Measurements from ENCODE around the gene CREB1. TPM values are rescaled to one million over a fixed set of nuclear protein-coding genes. Genes with fewer than 3 reads are reported as not detected.

The CREB1 gene
- total and polyA plus RNA-seq, 3 donors from 2014 or later, result 71.3 to 132 (median 96.5) TPM

GRCh38 chr2:207584952-207585351, 55.2 kb downstream of the CREB1 start:
- no peak for DNase-seq
- Histone ChIP-seq H3K27me3 (no peaks in the 10 kb centered on the region), H3K27ac (no peak overlapping the region), H3K4me1 (no peaks in the 10 kb centered on the region), H3K9me3 (no peaks in the 10 kb centered on the region), H3K4me3 (no peak overlapping the region), H3K36me3 (ENCODE audit: low read depth, missing control alignments) (no peaks in the 10 kb centered on the region)
- intact Hi-C loops (cut with DNase I; ENCODE audit: low total_unique reads), result no loop called here
- no peak for TF ChIP-seq POLR2A (IDR thresholded peaks at IDR 0.05)
- TF ChIP-seq, protein P1, sequence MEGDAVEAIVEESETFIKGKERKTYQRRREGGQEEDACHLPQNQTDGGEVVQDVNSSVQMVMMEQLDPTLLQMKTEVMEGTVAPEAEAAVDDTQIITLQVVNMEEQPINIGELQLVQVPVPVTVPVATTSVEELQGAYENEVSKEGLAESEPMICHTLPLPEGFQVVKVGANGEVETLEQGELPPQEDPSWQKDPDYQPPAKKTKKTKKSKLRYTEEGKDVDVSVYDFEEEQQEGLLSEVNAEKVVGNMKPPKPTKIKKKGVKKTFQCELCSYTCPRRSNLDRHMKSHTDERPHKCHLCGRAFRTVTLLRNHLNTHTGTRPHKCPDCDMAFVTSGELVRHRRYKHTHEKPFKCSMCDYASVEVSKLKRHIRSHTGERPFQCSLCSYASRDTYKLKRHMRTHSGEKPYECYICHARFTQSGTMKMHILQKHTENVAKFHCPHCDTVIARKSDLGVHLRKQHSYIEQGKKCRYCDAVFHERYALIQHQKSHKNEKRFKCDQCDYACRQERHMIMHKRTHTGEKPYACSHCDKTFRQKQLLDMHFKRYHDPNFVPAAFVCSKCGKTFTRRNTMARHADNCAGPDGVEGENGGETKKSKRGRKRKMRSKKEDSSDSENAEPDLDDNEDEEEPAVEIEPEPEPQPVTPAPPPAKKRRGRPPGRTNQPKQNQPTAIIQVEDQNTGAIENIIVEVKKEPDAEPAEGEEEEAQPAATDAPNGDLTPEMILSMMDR (IDR thresholded peaks at IDR 0.05), result no peak
- 95 to 96% methylated on average over 3 to 4 of the region's 4 CpGs for WGBS, 2 donors

DNA sequence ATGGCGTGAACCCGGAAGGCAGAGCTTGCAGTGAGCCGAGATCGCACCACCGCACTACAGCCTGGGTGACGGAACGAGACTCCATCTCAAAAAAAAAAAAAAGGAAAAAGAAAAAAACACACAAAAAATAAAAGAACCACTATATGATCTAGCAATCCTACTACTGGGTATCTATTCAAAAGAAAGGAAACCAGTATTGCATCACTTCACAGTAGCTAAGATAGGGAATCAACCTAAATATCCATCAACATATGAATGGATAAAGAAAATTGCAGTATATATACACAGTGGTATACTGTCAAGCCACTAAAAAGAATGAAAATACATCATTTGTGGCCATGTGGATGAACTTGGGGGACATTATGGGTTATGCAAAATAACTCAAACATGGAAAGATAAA, 57.5 kb downstream of the CREB1 start:
- no peak for DNase-seq
- no peak for TF ChIP-seq POLR2A (IDR thresholded peaks at IDR 0.05)
- TF ChIP-seq, protein P1 (IDR thresholded peaks at IDR 0.05), result no peak
- Histone ChIP-seq H3K4me1 (no peaks in the 10 kb centered on the region), H3K4me3 (no peak overlapping the region), H3K27me3 (no peaks in the 10 kb centered on the region), H3K27ac (no peak overlapping the region), H3K9me3 (no peaks in the 10 kb centered on the region), H3K36me3 (ENCODE audit: low read depth, missing control alignments) (no peaks in the 10 kb centered on the region)
- WGBS, 2 donors, result 94 to 95% methylated on average over 7 of the region's 7 CpGs
- intact Hi-C loops (cut with DNase I; ENCODE audit: low total_unique reads), result no loop called here

- TF ChIP-seq, protein P1 (IDR thresholded peaks at IDR 0.05), result no peak
- no peak for TF ChIP-seq POLR2A (IDR thresholded peaks at IDR 0.05)
- no peak for DNase-seq
- H3K36me3 ChIP-seq (ENCODE audit: low read depth, missing control alignments), result no peaks in the 10 kb centered on the region
- H3K9me3 ChIP-seq, result no peaks in the 10 kb centered on the region
- H3K4me3 ChIP-seq, result no peak overlapping the region
- intact Hi-C loops (cut with DNase I; ENCODE audit: low total_unique reads), result no loop called here
- no peaks in the 10 kb centered on the region for H3K27me3 ChIP-seq
- no peaks in the 10 kb centered on the region for H3K4me1 ChIP-seq
- no peak overlapping the region for H3K27ac ChIP-seq
These were observed 59.4 kb downstream of the CREB1 start for GRCh38 chr2:207589143-207589542.

DNA sequence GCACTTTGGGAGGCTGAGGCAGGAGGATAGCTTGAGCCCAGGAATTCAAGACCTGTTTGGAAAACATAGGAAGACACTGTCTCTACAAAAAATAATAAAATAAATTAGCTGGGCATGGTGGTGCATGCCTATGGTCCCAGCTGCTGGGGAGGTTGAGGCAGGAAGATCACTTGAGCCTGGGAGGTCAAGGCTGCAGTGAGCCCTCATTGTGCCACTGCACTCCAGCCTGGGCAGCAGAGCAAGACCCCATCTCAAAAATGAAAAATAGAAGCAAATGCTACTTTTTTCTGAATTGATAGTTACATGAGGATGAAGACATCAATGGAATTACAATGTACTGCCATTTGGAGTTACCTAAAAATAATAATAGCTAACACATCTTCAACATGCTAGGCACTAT, 63.5 kb downstream of the CREB1 start:
- H3K4me3 ChIP-seq, result no peak overlapping the region
- DNase-seq, result no peak
- H3K4me1 ChIP-seq, result no peaks in the 10 kb centered on the region
- H3K9me3 ChIP-seq, result no peaks in the 10 kb centered on the region
- no peaks in the 10 kb centered on the region for H3K27me3 ChIP-seq
- TF ChIP-seq POLR2A (IDR thresholded peaks at IDR 0.05), result no peak
- TF ChIP-seq, protein P1 (IDR thresholded peaks at IDR 0.05), result no peak
- H3K27ac ChIP-seq, result no peak overlapping the region
- intact Hi-C loops (cut with DNase I; ENCODE audit: low total_unique reads), result no loop called here
- no peaks in the 10 kb centered on the region for H3K36me3 ChIP-seq (ENCODE audit: low read depth, missing control alignments)

DNA sequence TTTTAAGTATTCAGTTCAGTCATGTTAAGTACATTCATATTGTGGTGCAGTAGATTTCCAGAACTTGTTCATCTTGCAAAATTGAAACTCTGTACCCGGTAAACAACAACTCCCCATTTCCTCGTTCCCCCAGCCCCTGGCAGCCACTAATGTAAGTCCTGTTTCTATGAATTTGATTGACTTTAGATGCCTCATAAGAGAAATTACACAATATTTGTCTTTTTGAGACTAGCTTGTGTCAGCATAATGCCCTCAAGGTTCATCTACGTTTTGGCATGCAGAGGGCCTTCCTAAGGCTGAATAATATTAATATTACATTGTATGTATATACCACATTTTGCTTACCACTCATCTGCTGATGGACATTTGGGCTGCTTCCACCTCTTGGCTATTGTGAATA, 64.5 kb downstream of the CREB1 start:
- Histone ChIP-seq H3K4me3 (no peak overlapping the region), H3K4me1 (no peaks in the 10 kb centered on the region), H3K36me3 (ENCODE audit: low read depth, missing control alignments) (no peaks in the 10 kb centered on the region), H3K9me3 (no peaks in the 10 kb centered on the region), H3K27ac (no peak overlapping the region), H3K27me3 (no peaks in the 10 kb centered on the region)
- WGBS, 2 donors, result 80 to 85% methylated on average over 3 of the region's 3 CpGs
- intact Hi-C loops (cut with DNase I; ENCODE audit: low total_unique reads), result no loop called here
- TF ChIP-seq, protein P1 (IDR thresholded peaks at IDR 0.05), result no peak
- no peak for TF ChIP-seq POLR2A (IDR thresholded peaks at IDR 0.05)
- no peak for DNase-seq
